H1 (cell line): Measurements from ENCODE around the gene TMEM17. TPM values are rescaled to one million over a fixed set of nuclear protein-coding genes. Genes with fewer than 3 reads are reported as not detected.

Experiments
- CTCF ChIA-PET: fragments of 300-600 bp; sonication (Branson Sonifier 250); formaldehyde crosslinking; loops from one replicate; lab custom pipeline; 2021; ENCODE audit not compliant: partially characterized antibody; lab: Charles Lee
- POLR2A ChIA-PET: fragments of 300-600 bp; sonication (Branson Sonifier 250); formaldehyde crosslinking; loops from one replicate; lab custom pipeline; 2021; ENCODE audit warnings: inconsistent platforms; ENCODE audit not compliant: partially characterized antibody; lab: Charles Lee
- DNase-seq, 2 experiments: peaks; one replicate each; pipeline versions ENCODE4 v3.0.0 to v3.0.0-alpha.2; 2010 to 2022; ENCODE audit warnings: low spot score in 2 of 2, low read depth in 1 of 2, mixed read lengths in 1 of 2
- FAIRE-seq: peaks from 2 replicates; lab custom pipeline; 2011; peaks lifted over from hg19 to GRCh38; lab: Jason Lieb, UNC
- H2AFZ ChIP-seq: 2 replicates; pipeline ENCODE4 v1.8.1; 2012; ENCODE audit warnings: low read length, inconsistent platforms
- H2AK5ac ChIP-seq: 2 replicates; pipeline ENCODE4 v1.6.1; 2013; ENCODE audit warnings: low read depth, low read length
- H2BK120ac ChIP-seq: replicated peaks from 2 replicates; pipeline ENCODE3; 2013; ENCODE audit warnings: low read depth, low read length, inconsistent platforms
- H2BK12ac ChIP-seq: 2 replicates; pipeline ENCODE4 v1.6.1; 2013; ENCODE audit warnings: low read depth, low read length
- H2BK15ac ChIP-seq: 2 replicates; pipeline ENCODE4 v1.6.1; 2013; ENCODE audit warnings: low read length
- H2BK20ac ChIP-seq: 2 replicates; pipeline ENCODE4 v1.6.1; 2013; ENCODE audit warnings: low read length
- H2BK5ac ChIP-seq: 2 replicates; pipeline ENCODE4 v1.6.1; 2013; ENCODE audit warnings: low read depth, low read length
- H3K14ac ChIP-seq: 2 replicates; pipeline ENCODE4 v1.6.1; 2013; ENCODE audit warnings: inconsistent platforms; ENCODE audit not compliant: insufficient read length
- H3K18ac ChIP-seq: 2 replicates; pipeline ENCODE4 v1.6.1; 2013; ENCODE audit warnings: low read length; ENCODE audit errors: extremely low read depth
- H3K23ac ChIP-seq: 2 replicates; pipeline ENCODE4 v1.6.1; 2013; ENCODE audit warnings: inconsistent platforms; ENCODE audit not compliant: insufficient read length
- H3K23me2 ChIP-seq: 2 replicates; pipeline ENCODE4 v1.6.1; 2013; ENCODE audit warnings: low read depth, low read length
- H3K27ac ChIP-seq: 2 replicates; pipeline ENCODE4 v1.6.1; 2011; ENCODE audit warnings: low read depth, low read length, inconsistent platforms
- H3K27me3 ChIP-seq, 4 experiments: replicated peaks in 1 of 4; 1 replicate in 1 of 4; 2 replicates in 3 of 4; pipeline versions ENCODE4 v1.6.1 to v1.8.1; 2011 to 2013; ENCODE audit warnings: low read length in 3 of 4, mild to moderate bottlenecking in 3 of 4, inconsistent platforms in 2 of 4, mixed read lengths in 2 of 4, moderate library complexity in 1 of 4; ENCODE audit not compliant: control insufficient read depth in 3 of 4, insufficient read depth in 3 of 4; ENCODE audit errors: extremely low read depth in 1 of 4
- H3K36me3 ChIP-seq, 4 experiments: 2 replicates each; pipeline versions ENCODE4 v1.6.1 to v1.8.1; 2011 to 2013; ENCODE audit warnings: mild to moderate bottlenecking in 4 of 4, low read length in 3 of 4, moderate library complexity in 2 of 4, control low read depth in 1 of 4, inconsistent platforms in 1 of 4; ENCODE audit not compliant: insufficient read depth in 4 of 4, control insufficient read depth in 2 of 4
- H3K4ac ChIP-seq: replicated peaks from 2 replicates; pipeline ENCODE3; 2013; ENCODE audit warnings: low read length, low read depth, mixed read lengths, inconsistent platforms; ENCODE audit not compliant: insufficient read length
- H3K4me1 ChIP-seq, 4 experiments: replicated peaks in 1 of 4; 1 replicate in 1 of 4; 2 replicates in 3 of 4; pipeline versions ENCODE4 v1.6.1 to v1.8.1; 2011 to 2013; ENCODE audit warnings: low read length in 3 of 4, inconsistent platforms in 2 of 4, mixed read lengths in 1 of 4; ENCODE audit not compliant: insufficient read depth in 4 of 4, control insufficient read depth in 3 of 4
- H3K4me2 ChIP-seq, 2 experiments: 2 replicates each; pipeline versions ENCODE4 v1.6.1 to v1.8.1; 2011 to 2013; ENCODE audit warnings: low read depth in 2 of 2, low read length in 2 of 2, control low read depth in 1 of 2, inconsistent platforms in 1 of 2, mild to moderate bottlenecking in 1 of 2; ENCODE audit not compliant: insufficient read depth in 1 of 2
- H3K4me3 ChIP-seq, 4 experiments: fragments of 200-600, 300-600 bp in 1 of 4; sonication (generic), shearing (Covaris generic), sonication (Bioruptor Twin) in 1 of 4; 2 replicates each; pipeline versions ENCODE4 v1.5.1 to v1.8.1; 2011 to 2016; ENCODE audit warnings: low read length in 4 of 4, low read depth in 3 of 4, control low read depth in 2 of 4, inconsistent platforms in 2 of 4, mild to moderate bottlenecking in 2 of 4, mixed read lengths in 1 of 4, moderate library complexity in 1 of 4; ENCODE audit not compliant: insufficient read depth in 2 of 4; ENCODE audit errors: extremely low read depth in 1 of 4
- H3K56ac ChIP-seq: replicated peaks from 2 replicates; pipeline ENCODE3; 2013; ENCODE audit warnings: low read depth, mild to moderate bottlenecking, mixed read lengths, low read length, inconsistent platforms; ENCODE audit not compliant: insufficient read length
- H3K79me1 ChIP-seq: 2 replicates; pipeline ENCODE4 v1.6.1; 2013; ENCODE audit warnings: low read depth, low read length, control low read depth
- H3K79me2 ChIP-seq, 2 experiments: 2 replicates each; pipeline versions ENCODE4 v1.6.1 to v1.8.1; 2012 to 2013; ENCODE audit warnings: low read length in 2 of 2, mild to moderate bottlenecking in 2 of 2, inconsistent platforms in 1 of 2; ENCODE audit not compliant: insufficient read depth in 2 of 2, control insufficient read depth in 1 of 2
- H3K9ac ChIP-seq, 4 experiments: replicated peaks in 1 of 4; 1 replicate in 1 of 4; 2 replicates in 3 of 4; pipeline versions ENCODE4 v1.6.1 to v1.8.1; 2011 to 2013; ENCODE audit warnings: low read depth in 3 of 4, low read length in 3 of 4, control low read depth in 2 of 4, mild to moderate bottlenecking in 2 of 4, moderate library complexity in 2 of 4, inconsistent platforms in 1 of 4; ENCODE audit errors: extremely low read depth in 1 of 4
- H3K9me3 ChIP-seq, 2 experiments: 2 replicates each; pipeline versions ENCODE4 v1.6.1 to v1.8.1; 2012 to 2013; ENCODE audit warnings: mild to moderate bottlenecking in 2 of 2, moderate library complexity in 2 of 2, control low read depth in 1 of 2, inconsistent platforms in 1 of 2, low read depth in 1 of 2, low read length in 1 of 2, mixed read lengths in 1 of 2; ENCODE audit not compliant: insufficient read depth in 2 of 2
- H4K20me1 ChIP-seq, 2 experiments: replicated peaks in 1 of 2; 2 replicates each; pipeline versions ENCODE3 to v1.8.1; 2011 to 2013; ENCODE audit warnings: inconsistent platforms in 2 of 2, low read length in 2 of 2, mild to moderate bottlenecking in 1 of 2; ENCODE audit not compliant: insufficient read depth in 2 of 2, control insufficient read depth in 1 of 2
- H4K5ac ChIP-seq: 2 replicates; pipeline ENCODE4 v1.6.1; 2013; ENCODE audit warnings: low read length, low read depth, mixed read lengths, inconsistent platforms; ENCODE audit not compliant: insufficient read length
- H4K8ac ChIP-seq: 2 replicates; pipeline ENCODE4 v1.8.0; 2013; ENCODE audit warnings: mild to moderate bottlenecking, moderate library complexity, low read length, inconsistent platforms; ENCODE audit not compliant: insufficient read depth; ENCODE audit errors: extremely low read depth
- H4K91ac ChIP-seq: replicated peaks from 2 replicates; pipeline ENCODE3; 2013; ENCODE audit warnings: low read length, mixed read lengths, inconsistent platforms; ENCODE audit not compliant: insufficient read length
- CEBPB ChIP-seq: IDR thresholded peaks from 2 replicates; pipeline ENCODE4 v1.6.1; 2012; ENCODE audit warnings: low read depth, low read length
- GABPA ChIP-seq: IDR thresholded peaks from 2 replicates; pipeline ENCODE4 v1.6.1; 2011; ENCODE audit warnings: mild to moderate bottlenecking, low read length, moderate library complexity, borderline replicate concordance; ENCODE audit not compliant: insufficient read depth
- GTF2F1 ChIP-seq: IDR thresholded peaks from 2 replicates; pipeline ENCODE4 v1.6.1; 2012; ENCODE audit warnings: low read depth, low read length, improper control_type of control experiment, borderline replicate concordance
- KDM1A ChIP-seq: fragments of 200-600, 300-600 bp; sonication (generic); IDR thresholded peaks from 2 replicates; pipeline ENCODE4 v1.7.1; 2016; ENCODE audit warnings: mild to moderate bottlenecking, low read length, borderline replicate concordance
- KDM5A ChIP-seq: fragments of 200-600 bp; IDR thresholded peaks from 2 replicates; pipeline ENCODE4 v1.7.1; 2012; ENCODE audit warnings: mild to moderate bottlenecking, low read length, inconsistent platforms, mixed read lengths
- SP2 ChIP-seq: IDR thresholded peaks from 2 replicates; pipeline ENCODE4 v1.6.1; 2012; ENCODE audit warnings: mild to moderate bottlenecking, low read length, inconsistent platforms
- ZNF274 ChIP-seq: IDR thresholded peaks from 2 replicates; pipeline ENCODE4 v1.7.0; 2012; ENCODE audit warnings: low read length, borderline replicate concordance; ENCODE audit errors: extremely low read depth
- WGBS, 2 experiments: shearing (Covaris generic) in 1 of 2; methylation state at CpG; one replicate each; pipeline versions ENCODE4 v1.1.6 to v1.1.7; 2013 to 2015; ENCODE audit warnings: low lambda C conversion rate in 2 of 2, mixed read lengths in 2 of 2, inconsistent platforms in 1 of 2, low coverage in 1 of 2, missing lambda C conversion rate in 1 of 2; ENCODE audit not compliant: insufficient replicate concordance in 2 of 2, insufficient coverage in 1 of 2, insufficient read length in 1 of 2; ENCODE audit errors: extremely low coverage in 1 of 2, missing lambda C conversion rate in 1 of 2; 5-methylcytosine and 5-hydroxymethylcytosine counted together
- polyA plus RNA-seq, 7 experiments: library from polyadenylated mRNA; depleted of rRNA in 3 of 7; stranded (reverse) in 5 of 7; unstranded in 2 of 7; fragments of >200 nt in 5 of 7; fragments of 200-250 nt in 2 of 7; gene quantifications; 1 replicate in 5 of 7; 2 replicates in 1 of 7; 4 replicates in 1 of 7; pipeline versions ENCODE4 v1.2.1 to v1.2.3, GENCODE V29; 2011 to 2013; ENCODE audit warnings: missing spikeins in 2 of 7, mixed read lengths in 2 of 7
- total RNA-seq: library from RNA; stranded (reverse); fragmentation: NEBNext Ultra II Directional; extraction: Animal tissue kit (Norgen Biotek cat#: 25700); gene quantifications from 2 replicates; pipeline ENCODE4 v1.2.1, GENCODE V29; 2021

TMEM17 gene
- total and polyA plus RNA-seq, 2 of the 8 experiments (the other 6 are each of a cell fraction or from before 2014, with no cell fraction given), result 0.69 to 1.2 TPM

DNA sequence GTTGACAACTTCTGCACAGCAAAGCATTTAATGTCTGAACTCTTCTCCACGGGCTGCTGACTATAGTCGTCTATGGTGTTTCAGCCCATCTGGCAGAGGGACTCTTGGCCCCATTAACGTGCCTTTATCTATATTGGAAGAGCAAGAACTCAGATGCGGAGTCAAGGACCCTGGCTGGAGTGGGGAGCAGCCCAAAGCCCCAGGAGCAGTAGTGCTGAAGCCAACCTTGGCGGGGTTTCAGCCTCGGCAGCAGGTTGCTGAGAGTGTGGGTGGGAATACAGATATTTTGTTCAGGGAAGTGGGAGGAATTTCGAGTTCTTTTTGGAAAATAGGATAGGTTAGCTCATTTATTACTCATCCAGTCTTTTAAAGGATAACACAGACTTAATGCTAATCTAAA, 34.2 kb downstream of the TMEM17 start:
- H3K4me1 ChIP-seq, result peaks cover 9 to 26% (median 14%) of the 10 kb centered on the region in 4 experiments; a peak in 6 of 7 replicates
- ChIA-PET POLR2A (interaction anchor here (0.9 kb wide), 1 partner anchor 34 kb away, joined by 3 read pairs; the partner anchor contains the start of gene TMEM17), CTCF (interaction anchor here (0.6 to 2.7 kb wide), 6 partner anchors 13 to 652 kb away, joined by 3 to 10 read pairs (median 4); no protein-coding TSS in a partner anchor)
- H2AFZ ChIP-seq, result no peak overlapping the region
- H3K4me2 ChIP-seq, result no peak overlapping the region
- no peak overlapping the region for H3K27ac ChIP-seq
- no peaks in the 10 kb centered on the region for H3K27me3 ChIP-seq
- no peak overlapping the region for H2BK12ac ChIP-seq
- no peak overlapping the region for H3K14ac ChIP-seq
- no peak overlapping the region for H3K56ac ChIP-seq
- FAIRE-seq (no peak), DNase-seq (peak in 1 of 2 experiments; percentile 30)
- H2AK5ac ChIP-seq, result no peak overlapping the region
- H3K36me3 ChIP-seq, result no peaks in the 10 kb centered on the region
- no peak overlapping the region for H3K23ac ChIP-seq
- no peak overlapping the region for H4K8ac ChIP-seq
- peaks cover 2% of the 10 kb centered on the region for H3K79me1 ChIP-seq
- no peak overlapping the region for H2BK120ac ChIP-seq
- H3K9me3 ChIP-seq, result no peaks in the 10 kb centered on the region; a peak in 1 of 4 replicates
- H3K4ac ChIP-seq, result no peak overlapping the region
- no peak overlapping the region for H4K91ac ChIP-seq
- 90% methylated on average over 7 of the region's 7 CpGs; no CpG with 5 or more reads in 1 of the 2 experiments for WGBS, 2 experiments
- no peak overlapping the region for H4K5ac ChIP-seq
- TF ChIP-seq KDM5A (no peak), SP2 (no peak), ZNF274 (no peak), KDM1A (no peak), CEBPB (no peak), GABPA (no peak), GTF2F1 (no peak)
- no peak overlapping the region for H3K4me3 ChIP-seq
- H3K9ac ChIP-seq, result no peak overlapping the region
- no peak overlapping the region for H3K18ac ChIP-seq
- H2BK5ac ChIP-seq, result no peak overlapping the region
- no peaks in the 10 kb centered on the region for H3K23me2 ChIP-seq
- no peak overlapping the region for H2BK20ac ChIP-seq
- H2BK15ac ChIP-seq, result no peak overlapping the region; the same call in 1 of the 2 replicates
- H4K20me1 ChIP-seq, result no peaks in the 10 kb centered on the region
- peaks cover 0 to 3% of the 10 kb centered on the region in 2 experiments; a peak in 1 of 4 replicates for H3K79me2 ChIP-seq
